Suprapubic skin (tissue), 4 donors: ENCODE measurements around the gene CHN2. TPM values are rescaled to one million over a fixed set of nuclear protein-coding genes. Genes with fewer than 3 reads are reported as not detected.

Experiments
- DNase-seq, 2 donors: peaks; one replicate each; pipeline ENCODE4 v3.0.0-alpha.2; 2019; ENCODE audit warnings: low spot score in 2 of 2
- H3K27ac ChIP-seq: fragments of 200-600 bp; sonication (generic); one replicate; pipeline ENCODE4 v1.5.1; 2019
- H3K27me3 ChIP-seq: fragments of 200-600 bp; sonication (generic); one replicate; pipeline ENCODE4 v1.5.1; 2019
- H3K36me3 ChIP-seq: fragments of 200-600 bp; sonication (generic); one replicate; pipeline ENCODE4 v1.5.1; 2019
- H3K4me1 ChIP-seq: fragments of 200-600 bp; sonication (generic); one replicate; pipeline ENCODE4 v1.5.1; 2019
- H3K4me3 ChIP-seq: fragments of 200-600 bp; sonication (generic); one replicate; pipeline ENCODE4 v1.5.1; 2019; ENCODE audit warnings: mild to moderate bottlenecking
- H3K9me3 ChIP-seq: fragments of 200-600 bp; sonication (generic); one replicate; pipeline ENCODE4 v1.5.1; 2019
- EP300 ChIP-seq: sonication (generic); formaldehyde crosslinking; IDR thresholded peaks from one replicate; pipeline ENCODE4 v1.6.1; 2017; ENCODE audit warnings: antibody characterized with exemption
- POLR2A ChIP-seq, 2 donors: fragments of 450-650 bp; IDR thresholded peaks; one replicate each; pipeline ENCODE4 v1.6.1; 2017; ENCODE audit warnings: antibody characterized with exemption in 2 of 2, mild to moderate bottlenecking in 2 of 2, moderate library complexity in 2 of 2
- POLR2AphosphoS5 ChIP-seq, 3 donors: sonication (generic); formaldehyde crosslinking; IDR thresholded peaks; one replicate each; pipeline ENCODE4 v1.6.1; 2017; ENCODE audit warnings: antibody characterized with exemption in 3 of 3
- WGBS: methylation state at CpG from one replicate; pipeline ENCODE4 v1.1.5; 2018; 5-methylcytosine and 5-hydroxymethylcytosine counted together
- total RNA-seq, 4 donors: library from RNA; depleted of rRNA; stranded (reverse); fragments of >200 nt; gene quantifications; one replicate each; pipeline ENCODE4 v1.1.0, GENCODE V29; 2016
- TF ChIP-seq, protein P1 (sequence below), 2 donors: fragments of 200-600 bp in 1 of 2; fragments of 450-650 bp in 1 of 2; sonication (generic) in 1 of 2; IDR thresholded peaks; one replicate each; pipeline ENCODE4 v1.5.1; 2016 to 2019; ENCODE audit warnings: antibody characterized with exemption in 2 of 2, mild to moderate bottlenecking in 1 of 2, moderate library complexity in 1 of 2

Gene CHN2
- total RNA-seq, 4 donors from 2014 or later: 3.3 to 9.6 (median 6.2) TPM

- DNase-seq: no peak
- H3K27me3 ChIP-seq: peaks cover 4% of the 10 kb centered on the region
- no peak overlapping the region for H3K27ac ChIP-seq
- WGBS: 84% methylated on average over 3 of the region's 3 CpGs
- no peaks in the 10 kb centered on the region for H3K36me3 ChIP-seq
- H3K9me3 ChIP-seq: no peaks in the 10 kb centered on the region
- no peaks in the 10 kb centered on the region for H3K4me1 ChIP-seq
- H3K4me3 ChIP-seq: no peak overlapping the region
- TF ChIP-seq POLR2A (IDR thresholded peaks at IDR 0.05): no peak
- no peak for TF ChIP-seq POLR2AphosphoS5 (IDR thresholded peaks at IDR 0.05)
- no peak for TF ChIP-seq EP300
- TF ChIP-seq, protein P1, sequence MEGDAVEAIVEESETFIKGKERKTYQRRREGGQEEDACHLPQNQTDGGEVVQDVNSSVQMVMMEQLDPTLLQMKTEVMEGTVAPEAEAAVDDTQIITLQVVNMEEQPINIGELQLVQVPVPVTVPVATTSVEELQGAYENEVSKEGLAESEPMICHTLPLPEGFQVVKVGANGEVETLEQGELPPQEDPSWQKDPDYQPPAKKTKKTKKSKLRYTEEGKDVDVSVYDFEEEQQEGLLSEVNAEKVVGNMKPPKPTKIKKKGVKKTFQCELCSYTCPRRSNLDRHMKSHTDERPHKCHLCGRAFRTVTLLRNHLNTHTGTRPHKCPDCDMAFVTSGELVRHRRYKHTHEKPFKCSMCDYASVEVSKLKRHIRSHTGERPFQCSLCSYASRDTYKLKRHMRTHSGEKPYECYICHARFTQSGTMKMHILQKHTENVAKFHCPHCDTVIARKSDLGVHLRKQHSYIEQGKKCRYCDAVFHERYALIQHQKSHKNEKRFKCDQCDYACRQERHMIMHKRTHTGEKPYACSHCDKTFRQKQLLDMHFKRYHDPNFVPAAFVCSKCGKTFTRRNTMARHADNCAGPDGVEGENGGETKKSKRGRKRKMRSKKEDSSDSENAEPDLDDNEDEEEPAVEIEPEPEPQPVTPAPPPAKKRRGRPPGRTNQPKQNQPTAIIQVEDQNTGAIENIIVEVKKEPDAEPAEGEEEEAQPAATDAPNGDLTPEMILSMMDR (IDR thresholded peaks at IDR 0.05): no peak
Measured at GRCh38 chr7:29410996-29411395, 216.4 kb downstream of the CHN2 start.

DNA sequence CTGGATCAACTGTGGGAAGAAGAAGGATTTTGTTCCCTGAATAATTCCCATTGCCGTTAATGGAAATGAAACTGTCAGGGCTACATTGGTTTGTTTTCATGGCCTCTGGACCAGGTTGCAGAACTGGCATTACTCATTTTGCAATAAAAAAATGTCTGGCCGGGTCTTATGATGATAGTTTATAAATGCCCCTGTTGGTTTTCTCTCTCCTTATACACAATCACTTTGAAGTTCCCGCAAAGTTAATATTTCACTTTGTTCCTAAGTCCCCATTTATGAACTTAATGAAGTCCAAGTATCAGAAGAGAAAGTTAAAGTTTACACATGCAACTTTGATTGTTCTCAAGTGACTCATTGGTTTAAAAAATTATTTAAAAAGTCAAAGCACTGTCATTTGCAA, 218.3 kb downstream of the CHN2 start:
- Histone ChIP-seq H3K4me3 (no peak overlapping the region), H3K9me3 (no peaks in the 10 kb centered on the region), H3K36me3 (no peaks in the 10 kb centered on the region), H3K27me3 (peaks cover 4% of the 10 kb centered on the region), H3K4me1 (no peaks in the 10 kb centered on the region), H3K27ac (no peak overlapping the region)
- no peak for DNase-seq
- 94% methylated on average over 3 of the region's 3 CpGs for WGBS
- TF ChIP-seq POLR2A (IDR thresholded peaks at IDR 0.05) (no peak), POLR2AphosphoS5 (IDR thresholded peaks at IDR 0.05) (no peak), EP300 (no peak)
- TF ChIP-seq, protein P1 (IDR thresholded peaks at IDR 0.05): no peak

- 68% methylated on average over 12 of the region's 12 CpGs for WGBS
- Histone ChIP-seq H3K9me3 (no peaks in the 10 kb centered on the region), H3K4me1 (no peaks in the 10 kb centered on the region), H3K27ac (no peak overlapping the region), H3K36me3 (no peaks in the 10 kb centered on the region), H3K4me3 (no peak overlapping the region), H3K27me3 (peaks cover 4% of the 10 kb centered on the region)
- TF ChIP-seq EP300 (no peak), POLR2AphosphoS5 (IDR thresholded peaks at IDR 0.05) (no peak), POLR2A (IDR thresholded peaks at IDR 0.05) (no peak)
- TF ChIP-seq, protein P1 (IDR thresholded peaks at IDR 0.05): no peak
- DNase-seq: no peak
Measured at GRCh38 chr7:29413626-29414136, 219.1 kb downstream of the CHN2 start.

DNA sequence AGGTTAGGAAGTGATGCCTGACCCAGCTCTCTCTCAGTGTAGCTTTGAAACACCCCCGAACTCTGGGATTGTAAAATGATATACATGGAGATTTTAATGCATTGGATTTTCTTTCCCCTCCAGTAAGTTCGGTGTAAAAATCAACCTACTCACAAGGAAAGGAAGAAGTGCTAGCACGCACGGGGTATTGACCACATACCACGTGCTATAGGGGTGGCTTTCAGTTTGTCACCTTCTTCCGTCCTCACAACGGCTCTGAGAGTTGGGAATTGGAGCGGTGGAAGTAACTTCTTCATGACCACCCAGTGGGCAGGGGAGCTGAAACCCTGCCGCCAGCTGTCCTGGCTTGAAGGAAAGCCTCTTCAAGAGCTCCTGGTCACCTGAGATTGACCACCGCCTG, 219.6 kb downstream of the CHN2 start:
- H3K4me3 ChIP-seq: no peak overlapping the region
- H3K27me3 ChIP-seq: peaks cover 4% of the 10 kb centered on the region
- no peak for DNase-seq
- no peak overlapping the region for H3K27ac ChIP-seq
- WGBS: 92% methylated on average over 10 of the region's 10 CpGs
- H3K9me3 ChIP-seq: no peaks in the 10 kb centered on the region
- TF ChIP-seq EP300 (no peak), POLR2A (IDR thresholded peaks at IDR 0.05) (no peak), POLR2AphosphoS5 (IDR thresholded peaks at IDR 0.05) (no peak)
- TF ChIP-seq, protein P1 (IDR thresholded peaks at IDR 0.05): no peak
- H3K4me1 ChIP-seq: no peaks in the 10 kb centered on the region
- no peaks in the 10 kb centered on the region for H3K36me3 ChIP-seq

DNA sequence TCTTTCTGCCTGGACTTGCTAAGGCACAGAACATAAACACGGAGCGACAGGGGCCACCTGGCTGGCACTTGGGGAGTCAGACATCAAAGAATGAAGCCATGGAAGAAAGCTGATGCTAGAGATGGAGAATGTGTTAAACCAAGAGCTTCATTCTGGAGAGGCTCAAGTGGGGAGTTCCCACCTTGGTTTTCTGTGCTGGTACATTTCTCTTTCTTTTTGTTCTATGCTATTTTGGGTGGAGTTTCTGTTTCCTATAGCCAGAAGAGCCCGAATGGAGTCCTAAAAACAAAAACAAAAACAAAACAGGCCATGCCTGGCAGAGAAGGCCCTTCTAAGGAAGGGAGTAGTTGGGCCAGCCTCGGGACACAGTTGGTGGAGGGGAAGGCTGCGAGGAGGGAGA, 220.6 kb downstream of the CHN2 start:
- TF ChIP-seq, protein P1 (IDR thresholded peaks at IDR 0.05): no peak
- TF ChIP-seq EP300: no peak
- TF ChIP-seq POLR2AphosphoS5 (IDR thresholded peaks at IDR 0.05): no peak
- TF ChIP-seq POLR2A (IDR thresholded peaks at IDR 0.05): no peak
- Histone ChIP-seq H3K27me3 (peaks cover 4% of the 10 kb centered on the region), H3K27ac (no peak overlapping the region), H3K4me3 (no peak overlapping the region), H3K9me3 (no peaks in the 10 kb centered on the region), H3K4me1 (no peaks in the 10 kb centered on the region), H3K36me3 (no peaks in the 10 kb centered on the region)
- WGBS: 81% methylated on average over 5 of the region's 5 CpGs
- DNase-seq: no peak
